Chondrocyte (in vitro differentiated cells): ENCODE results near the gene TMEM79. TPM values are rescaled to one million over a fixed set of nuclear protein-coding genes. Genes with fewer than 3 reads are reported as not detected.

Experiments used
- DNase-seq: peaks from one replicate; pipeline ENCODE4 v3.0.0; 2021; ENCODE audit warnings: mixed read lengths, low spot score
- H3K27ac Mint-ChIP-seq: one replicate; pipeline ENCODE4 v1.8.0; 2021; ENCODE audit warnings: mild to moderate bottlenecking, moderate library complexity, mixed read lengths; ENCODE audit not compliant: unreplicated experiment
- H3K27me3 Mint-ChIP-seq: 2 replicates; pipeline ENCODE4 v1.8.0; 2021; ENCODE audit warnings: low read depth, mixed read lengths
- H3K36me3 Mint-ChIP-seq: 2 replicates; pipeline ENCODE4 v1.8.0; 2021; ENCODE audit warnings: low read depth, mixed read lengths
- H3K4me1 Mint-ChIP-seq: 2 replicates; pipeline ENCODE4 v1.8.0; 2021; ENCODE audit warnings: low read depth, mild to moderate bottlenecking, mixed read lengths
- H3K4me3 Mint-ChIP-seq: one replicate; pipeline ENCODE4 v1.8.0; 2021; ENCODE audit warnings: mild to moderate bottlenecking, moderate library complexity, mixed read lengths; ENCODE audit not compliant: unreplicated experiment
- H3K9me3 Mint-ChIP-seq: 2 replicates; pipeline ENCODE4 v1.8.0; 2021; ENCODE audit warnings: low read depth, mixed read lengths
- CTCF ChIP-seq: fragments of 200-600 bp; sonication (generic); IDR thresholded peaks from 2 replicates; pipeline ENCODE4 v1.5.0; 2021; ENCODE audit warnings: antibody characterized with exemption, mild to moderate bottlenecking, moderate library complexity
- total RNA-seq: library from RNA; stranded (reverse); gene quantifications from 3 replicates; pipeline ENCODE4 v1.2.1, GENCODE V29; 2021

Gene TMEM79
- total RNA-seq, 1 donor from 2014 or later: 1.7 TPM

- Mint-ChIP-seq H3K27ac (no peak overlapping the region), H3K36me3 (peaks cover 4% of the 10 kb centered on the region), H3K4me1 (peaks cover 13% of the 10 kb centered on the region), H3K4me3 (no peak overlapping the region), H3K27me3 (no peaks in the 10 kb centered on the region), H3K9me3 (no peaks in the 10 kb centered on the region)
- DNase-seq: no peak
- no peak for TF ChIP-seq CTCF
Observed at GRCh38 chr1:156242738-156243137, 41.4 kb upstream of the TMEM79 start.

- Mint-ChIP-seq H3K4me1 (peaks cover 13% of the 10 kb centered on the region), H3K27ac (no peak overlapping the region), H3K9me3 (no peaks in the 10 kb centered on the region), H3K4me3 (no peak overlapping the region), H3K27me3 (no peaks in the 10 kb centered on the region), H3K36me3 (peaks cover 4% of the 10 kb centered on the region)
- no peak for TF ChIP-seq CTCF
- DNase-seq: no peak
Observed at GRCh38 chr1:156244126-156244525, 40.0 kb upstream of the TMEM79 start.

GRCh38 chr1:156244712-156245111 is 39.4 kb upstream of the TMEM79 start:
- H3K4me1 Mint-ChIP-seq: peaks cover 13% of the 10 kb centered on the region
- no peak overlapping the region for H3K4me3 Mint-ChIP-seq
- TF ChIP-seq CTCF: no peak
- H3K27me3 Mint-ChIP-seq: no peaks in the 10 kb centered on the region
- no peaks in the 10 kb centered on the region for H3K9me3 Mint-ChIP-seq
- H3K36me3 Mint-ChIP-seq: peaks cover 3% of the 10 kb centered on the region
- DNase-seq: no peak
- H3K27ac Mint-ChIP-seq: no peak overlapping the region

- Mint-ChIP-seq H3K4me3 (no peak overlapping the region), H3K27me3 (no peaks in the 10 kb centered on the region), H3K9me3 (no peaks in the 10 kb centered on the region), H3K27ac (no peak overlapping the region), H3K4me1 (peaks cover 13% of the 10 kb centered on the region), H3K36me3 (peaks cover 5% of the 10 kb centered on the region)
- no peak for DNase-seq
- TF ChIP-seq CTCF: no peak
Observed at GRCh38 chr1:156245451-156246232, 38.5 kb upstream of the TMEM79 start.

- TF ChIP-seq CTCF: no peak
- no peaks in the 10 kb centered on the region for H3K27me3 Mint-ChIP-seq
- no peak for DNase-seq
- peaks cover 9% of the 10 kb centered on the region for H3K4me1 Mint-ChIP-seq
- H3K27ac Mint-ChIP-seq: no peak overlapping the region
- H3K36me3 Mint-ChIP-seq: peaks cover 6% of the 10 kb centered on the region
- H3K9me3 Mint-ChIP-seq: no peaks in the 10 kb centered on the region
- no peak overlapping the region for H3K4me3 Mint-ChIP-seq
Observed at GRCh38 chr1:156246241-156246780, 37.8 kb upstream of the TMEM79 start.
